Activated CD8-positive, alpha-beta memory T cell treated with anti-CD3 and anti-CD28 coated beads, Interleukin-2, amount 50 U/mL, for 48 hours (primary cell): Measurements from ENCODE around the gene SLC50A1.

Experiments used
- DNase-seq: peaks from one replicate; pipeline ENCODE4 v3.0.0-alpha.2; 2020

SLC50A1 gene

DNA sequence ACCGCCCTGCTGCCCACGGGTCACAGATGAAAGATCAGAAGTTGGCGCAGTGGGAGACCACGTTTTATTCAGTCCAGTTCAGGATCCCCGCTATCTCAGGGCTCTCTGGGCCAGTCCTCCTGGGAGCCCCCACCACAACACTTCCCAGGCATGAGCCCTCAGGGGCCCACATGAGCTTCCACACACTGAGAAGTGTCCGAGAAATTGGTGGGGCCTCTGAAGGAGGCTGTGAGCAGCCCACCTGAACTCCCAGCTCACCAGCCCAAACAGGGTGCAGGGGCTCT, 50.1 kb downstream of the SLC50A1 start:
- no peak for DNase-seq

DNA sequence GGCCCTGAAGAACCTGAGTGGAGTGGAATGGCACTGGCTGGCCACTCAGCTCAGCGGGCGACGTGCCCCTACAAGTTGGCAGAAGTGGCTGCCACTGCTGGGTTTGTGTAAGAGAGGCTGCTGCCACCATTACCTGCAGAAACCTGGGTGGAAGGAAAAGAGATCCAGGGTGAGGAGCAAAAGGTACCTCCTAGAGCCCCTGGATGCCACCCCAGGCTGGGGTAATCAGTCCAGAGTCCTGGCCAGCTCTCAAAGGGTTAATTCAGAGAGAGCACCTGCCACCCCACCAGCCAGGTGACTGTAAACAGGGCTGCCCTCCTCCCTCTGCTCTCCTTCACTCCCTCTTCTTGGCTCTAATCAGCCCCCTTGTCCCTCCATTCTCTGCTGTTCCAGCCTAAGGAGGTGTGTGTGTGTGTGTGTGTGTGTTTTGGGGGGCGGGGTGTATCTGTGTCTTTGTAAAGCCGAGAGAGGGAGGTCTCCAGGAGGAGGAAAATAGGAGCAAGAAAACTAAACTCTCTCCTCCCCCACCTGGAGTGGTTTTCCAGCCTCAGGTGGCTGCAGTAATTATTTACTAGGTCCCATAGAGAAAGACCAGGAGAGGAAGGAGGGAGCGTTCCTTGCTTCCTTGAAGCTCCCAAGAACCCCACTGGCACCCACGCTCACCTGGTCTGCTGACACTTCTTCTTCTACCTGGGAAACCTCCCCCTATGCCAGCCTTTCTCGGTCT, 50.6 kb downstream of the SLC50A1 start:
- DNase-seq, result no peak

DNA sequence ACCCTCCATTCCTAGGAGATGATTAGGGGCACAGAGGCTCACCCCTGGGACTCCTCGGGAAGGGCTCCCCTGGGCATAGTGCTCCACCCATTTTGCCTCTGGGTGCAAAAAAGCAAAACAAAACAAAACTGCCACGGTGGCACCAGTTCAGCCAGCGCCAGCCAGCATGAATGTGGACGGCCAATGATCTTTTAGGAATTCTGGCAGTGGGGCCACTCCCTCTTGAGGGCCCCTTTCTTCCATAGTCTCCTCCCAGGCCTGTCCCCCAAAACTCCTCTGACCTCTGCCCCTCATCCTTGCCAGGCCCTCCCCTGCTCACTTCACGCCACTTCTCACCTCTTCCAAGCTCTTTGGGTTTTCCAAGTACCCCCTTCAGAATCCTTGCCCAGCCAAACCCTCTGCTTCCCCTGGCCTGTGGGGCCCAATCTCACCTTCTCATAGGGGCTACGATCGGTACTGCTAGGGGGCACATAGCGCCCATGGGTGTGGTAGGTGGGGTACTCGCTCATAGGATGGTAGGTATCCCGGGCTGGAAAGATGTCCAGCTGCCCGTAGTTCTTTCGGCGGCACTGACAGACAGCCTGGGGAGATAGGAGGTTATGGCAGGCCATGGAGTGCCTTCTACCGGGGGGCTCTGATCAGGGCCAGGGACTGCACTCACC, 51.3 kb downstream of the SLC50A1 start:
- DNase-seq, result no peak

DNA sequence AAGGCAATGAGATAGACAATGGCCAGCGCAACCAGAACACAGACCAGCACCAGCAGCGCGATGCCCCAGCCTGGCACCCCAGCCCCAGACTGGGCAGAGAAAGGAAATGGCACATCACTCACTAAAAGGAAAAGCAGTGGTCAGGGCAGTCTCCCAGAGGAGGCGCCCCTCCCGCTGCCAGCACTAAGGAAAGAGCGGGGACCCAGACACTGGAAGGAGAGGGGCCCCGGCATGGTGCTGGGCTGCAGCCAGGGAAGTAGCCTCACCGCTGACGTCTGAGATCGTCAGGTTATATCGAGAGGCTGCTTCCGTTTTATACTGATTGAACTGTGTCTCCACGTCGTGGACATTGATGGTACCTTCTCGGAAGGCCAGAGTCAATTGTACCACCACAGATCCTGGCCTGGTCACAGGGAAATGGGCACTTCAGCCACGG, 51.8 kb downstream of the SLC50A1 start:
- no peak for DNase-seq

DNA sequence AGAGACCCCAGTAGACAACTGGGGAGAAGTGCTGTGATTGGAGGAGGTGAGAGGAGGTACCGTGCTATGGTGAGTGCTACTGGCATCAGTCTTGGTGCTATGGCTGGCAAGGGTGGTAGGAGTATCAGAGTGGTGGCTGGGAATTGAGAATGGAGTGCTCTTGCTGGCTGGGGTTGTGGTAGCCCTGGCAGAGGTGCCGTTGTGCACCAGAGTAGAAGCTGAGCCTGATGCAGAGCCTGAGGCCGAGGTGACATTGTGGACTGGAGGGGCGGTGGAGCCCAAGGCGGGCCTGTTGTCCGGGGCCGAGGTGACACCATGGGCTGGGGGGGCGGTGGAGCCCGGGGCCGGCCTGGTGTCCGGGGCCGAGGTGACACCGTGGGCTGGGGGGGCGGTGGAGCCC, 52.6 kb downstream of the SLC50A1 start:
- DNase-seq, result no peak
